Stimulated activated CD4-positive, alpha-beta T cell treated with anti-CD3 and anti-CD28 coated beads, Interleukin-15, amount 100 ng/mL, for 1 hour (primary cell): ENCODE measurements around the gene SLC35F3.
"Not testable (repeated sequence)": the region's sequence is repeated elsewhere in the genome, so short reads cannot be mapped to it uniquely, and the experiment has no call there.

Source experiments
- DNase-seq, 2 donors: peaks; one replicate each; pipeline ENCODE4 v3.0.0-alpha.2; 2020; ENCODE audit warnings: low read depth in 1 of 2, low spot score in 1 of 2

SLC35F3 gene

GRCh38 chr1:234140388-234140787 lies 235.9 kb downstream of the SLC35F3 start:
- DNase-seq = no peak

- DNase-seq = no peak
These were observed 236.5 kb downstream of the SLC35F3 start for GRCh38 chr1:234141006-234141405.

- no peak for DNase-seq
These were observed 239.2 kb downstream of the SLC35F3 start for GRCh38 chr1:234143681-234144080.

DNA sequence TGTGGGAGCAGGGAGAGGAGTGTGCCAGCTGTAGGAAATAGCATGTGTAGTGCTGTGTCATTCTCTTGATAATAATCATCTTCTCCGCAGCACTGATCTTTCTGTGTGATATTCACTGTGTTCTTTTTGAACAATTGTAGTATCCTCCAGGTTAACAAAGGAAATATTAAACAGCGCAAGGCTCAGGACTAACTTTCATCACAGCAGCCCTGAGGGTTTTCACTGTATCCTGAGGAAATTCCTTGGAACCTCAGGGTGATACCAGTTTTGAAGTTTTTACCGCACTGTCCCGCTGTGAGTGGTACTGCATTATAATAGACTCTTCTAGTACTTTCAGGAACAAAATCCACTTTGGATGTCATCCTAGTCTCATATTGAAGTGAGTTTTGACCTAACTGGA lies 240.4 kb downstream of the SLC35F3 start:
- no peak for DNase-seq

DNA sequence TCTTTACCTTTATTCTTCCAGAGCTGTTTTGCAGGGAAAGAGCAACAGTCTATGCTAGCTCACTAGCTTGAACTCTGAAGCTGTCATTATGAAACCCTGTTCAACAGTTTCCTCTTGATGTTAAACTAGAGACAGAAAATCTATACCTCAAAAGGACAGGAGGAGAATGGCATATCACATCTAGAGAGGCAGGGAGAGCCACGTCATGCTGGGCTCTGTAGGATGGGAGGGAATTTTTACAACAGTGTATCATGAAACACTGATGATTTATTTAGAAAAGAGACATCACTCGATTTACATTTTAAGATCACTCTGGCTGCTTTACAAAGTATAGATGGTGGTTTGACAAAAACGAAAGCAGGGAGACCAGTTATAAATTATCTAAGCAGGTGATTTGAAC lies 243.9 kb downstream of the SLC35F3 start:
- no peak for DNase-seq

GRCh38 chr1:234148816-234149215 lies 244.3 kb downstream of the SLC35F3 start:
- DNase-seq = no peak

DNA sequence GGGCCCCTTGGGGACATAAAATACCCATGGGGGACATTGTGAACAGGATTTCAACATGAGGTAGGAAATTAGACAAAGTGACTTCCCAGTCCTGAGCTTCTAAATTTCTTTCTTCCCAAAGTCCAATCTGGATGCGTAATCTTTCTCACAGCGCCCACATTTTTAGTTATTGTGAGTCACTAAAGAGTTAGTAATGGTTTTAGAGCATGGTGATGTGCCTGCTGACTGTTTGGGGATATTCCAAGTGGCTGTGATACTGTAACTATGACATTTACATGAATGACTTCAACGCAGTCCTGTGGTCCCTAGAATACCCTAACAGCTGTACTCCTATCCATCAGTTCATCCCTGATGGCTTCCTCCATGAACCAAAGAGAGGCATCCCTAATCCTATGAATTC lies 244.7 kb downstream of the SLC35F3 start:
- no peak for DNase-seq

DNA sequence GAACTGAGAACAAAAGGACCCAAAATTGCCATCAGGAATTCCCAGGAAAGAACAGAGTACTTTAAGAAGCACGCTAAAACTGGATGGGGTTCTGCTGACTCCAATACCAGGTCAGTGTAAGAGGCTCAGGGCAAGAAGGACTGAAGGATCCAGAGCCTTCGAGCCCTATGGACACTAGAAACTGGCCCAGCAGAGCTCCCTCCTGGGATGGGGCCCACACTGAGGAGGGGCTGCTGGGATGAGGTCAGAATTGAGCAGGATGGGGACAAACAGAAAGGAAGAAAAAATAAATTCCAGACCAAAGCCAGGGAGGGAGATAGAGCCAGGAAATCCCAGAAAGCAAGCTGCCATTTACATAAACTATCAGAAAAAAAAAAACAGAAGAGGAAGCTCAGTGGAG lies 246.4 kb downstream of the SLC35F3 start:
- DNase-seq = no peak

GRCh38 chr1:234152344-234152743 lies 247.9 kb downstream of the SLC35F3 start:
- not testable (repeated sequence) for DNase-seq

DNA sequence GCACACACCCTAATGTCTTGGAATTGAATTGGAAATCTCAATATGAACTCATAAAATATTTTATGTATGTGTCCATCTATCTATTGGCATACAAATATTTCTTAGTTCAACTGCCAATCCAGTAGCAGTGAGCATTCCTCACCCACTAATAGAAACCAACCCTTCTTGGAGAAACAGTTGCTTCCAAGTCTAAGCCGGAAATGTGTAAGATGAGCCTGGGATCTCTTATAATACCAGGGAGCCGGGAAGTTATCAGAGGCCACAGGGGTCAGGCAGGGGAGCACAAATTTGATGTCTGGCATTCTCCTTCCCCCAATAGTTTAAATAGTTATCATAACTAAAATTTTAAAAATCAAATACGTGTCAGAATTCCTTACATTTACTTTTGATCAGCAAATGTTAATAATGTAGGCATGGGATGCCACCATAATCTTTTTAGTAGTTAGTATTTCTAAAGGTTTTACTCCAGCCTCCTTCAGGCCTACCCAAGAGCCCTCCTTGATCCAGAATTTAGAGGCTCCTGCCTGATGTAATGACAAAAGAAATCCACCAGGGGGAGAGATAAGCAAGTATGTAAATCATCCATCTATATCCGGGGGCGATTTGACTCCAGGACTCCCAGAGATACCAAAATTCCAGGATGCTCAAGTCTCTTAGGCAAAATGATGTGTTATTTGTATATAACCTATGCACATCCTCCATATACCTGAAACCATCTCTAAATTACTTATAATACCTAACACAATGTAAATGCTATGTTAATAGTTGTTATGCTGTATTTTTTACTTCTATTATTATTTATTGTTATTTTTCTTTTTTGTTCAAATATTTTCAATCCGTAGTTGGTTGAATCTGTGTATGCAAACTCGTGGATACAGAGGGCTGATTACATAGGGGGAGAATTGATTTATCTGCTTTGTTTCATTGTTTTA lies 250.1 kb downstream of the SLC35F3 start:
- DNase-seq = no peak

GRCh38 chr1:234162661-234163060 lies 258.2 kb downstream of the SLC35F3 start:
- DNase-seq = no peak

DNA sequence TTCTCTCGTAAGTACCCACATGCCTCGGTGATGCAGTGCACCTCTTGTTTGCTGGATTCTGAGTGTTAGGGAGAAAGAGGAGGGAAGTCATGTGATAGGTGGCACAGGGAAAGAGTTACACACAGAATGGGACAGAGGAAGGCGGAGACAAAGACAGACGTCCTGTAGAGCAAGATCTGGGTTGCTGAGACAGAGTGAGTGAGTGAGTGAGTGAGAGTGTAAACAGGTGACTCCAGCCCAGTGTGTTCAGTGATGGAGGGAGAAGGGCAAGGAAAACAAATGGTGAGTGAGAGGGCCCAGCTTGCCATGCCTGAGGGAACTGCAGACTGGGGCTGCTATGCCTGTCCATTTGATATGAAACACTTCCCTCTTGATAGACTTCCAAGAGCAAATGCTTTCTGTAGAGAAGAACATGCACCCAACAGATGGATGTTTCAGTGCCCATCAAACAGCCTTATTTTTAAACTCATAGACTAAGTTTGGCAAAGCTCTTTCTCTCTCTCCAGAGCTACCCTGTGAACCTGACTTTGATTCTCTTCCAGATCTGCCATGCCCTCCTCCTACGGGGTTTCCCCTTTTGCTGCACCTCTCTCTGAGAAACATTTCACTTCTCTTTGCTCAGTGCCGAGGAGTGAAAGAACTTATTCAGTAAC lies 258.9 kb downstream of the SLC35F3 start:
- no peak for DNase-seq

- DNase-seq = no peak
These were observed 259.7 kb downstream of the SLC35F3 start for GRCh38 chr1:234164098-234164709.

GRCh38 chr1:234168061-234168724 lies 263.7 kb downstream of the SLC35F3 start:
- DNase-seq = no peak

GRCh38 chr1:234169161-234169849 lies 264.8 kb downstream of the SLC35F3 start:
- no peak for DNase-seq

GRCh38 chr1:234170067-234170466 lies 265.6 kb downstream of the SLC35F3 start:
- no peak for DNase-seq

DNA sequence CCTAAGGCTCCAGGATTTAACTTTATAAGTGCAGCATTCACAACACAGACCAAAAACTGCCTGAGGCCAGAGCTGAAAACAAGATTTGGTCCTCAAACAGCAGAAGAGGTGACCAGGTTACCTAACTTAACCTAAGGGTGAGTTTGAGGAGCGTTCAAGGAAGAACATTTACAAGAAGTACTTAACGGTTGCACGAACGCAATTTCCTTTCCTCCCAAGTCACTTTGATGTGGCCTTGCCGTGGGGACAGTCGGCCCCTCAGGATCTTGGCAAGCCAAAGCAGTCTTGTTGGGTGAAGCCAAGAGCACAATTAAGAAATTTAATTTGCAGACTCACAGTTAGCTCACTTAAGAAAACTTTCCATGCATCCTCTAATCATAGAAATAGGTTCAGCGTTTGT lies 266.1 kb downstream of the SLC35F3 start:
- DNase-seq = no peak

DNA sequence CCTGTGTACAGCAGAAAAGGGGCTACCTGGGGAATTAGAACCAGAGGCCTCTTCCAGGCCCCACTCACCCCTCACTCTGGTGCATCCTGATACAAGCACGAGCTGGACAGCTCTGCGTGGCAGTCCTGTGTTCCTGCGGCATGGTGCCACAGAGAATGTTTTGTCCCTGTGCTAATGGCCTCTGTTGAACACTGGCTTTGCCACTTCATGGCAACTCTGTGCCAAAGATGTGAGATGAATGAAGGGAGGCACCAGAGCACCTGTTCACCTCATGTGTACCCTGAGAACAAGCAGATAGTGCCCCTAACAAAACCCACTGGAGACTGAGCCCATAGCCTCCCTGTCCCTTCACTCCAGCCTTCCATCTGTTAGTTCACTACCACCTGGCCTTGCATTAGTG lies 269.5 kb downstream of the SLC35F3 start:
- DNase-seq = no peak

GRCh38 chr1:234175363-234175762 lies 270.9 kb downstream of the SLC35F3 start:
- no peak for DNase-seq

GRCh38 chr1:234176000-234176399 lies 271.5 kb downstream of the SLC35F3 start:
- DNase-seq = no peak

DNA sequence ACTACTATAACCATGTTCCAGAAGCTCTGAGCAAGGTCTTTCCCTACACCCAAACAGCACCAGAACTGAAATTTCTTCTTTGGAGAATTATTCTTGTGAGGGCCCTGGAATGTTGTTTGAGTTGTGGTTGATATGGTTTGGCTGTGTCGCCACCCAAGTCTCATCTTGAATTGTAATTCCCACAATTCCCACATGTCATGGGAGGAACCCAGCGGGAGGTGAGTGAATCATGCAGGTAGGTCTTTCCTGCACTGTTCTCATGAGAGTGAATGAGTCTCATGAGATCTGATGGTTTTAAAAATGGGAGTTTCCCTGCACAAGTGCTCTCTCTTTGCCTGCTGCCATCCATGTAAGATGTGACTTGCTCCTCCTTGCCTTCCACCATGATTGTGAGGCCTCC lies 272.4 kb downstream of the SLC35F3 start:
- not testable (repeated sequence) for DNase-seq
